Measurements from ENCODE around the gene ARHGEF37. TPM values are rescaled to one million over a fixed set of nuclear protein-coding genes. Genes with fewer than 3 reads are reported as not detected.

Gene ARHGEF37
- total RNA-seq, 4 donors from 2014 or later: 1.5 to 7.5 (median 4.9) TPM

DNA sequence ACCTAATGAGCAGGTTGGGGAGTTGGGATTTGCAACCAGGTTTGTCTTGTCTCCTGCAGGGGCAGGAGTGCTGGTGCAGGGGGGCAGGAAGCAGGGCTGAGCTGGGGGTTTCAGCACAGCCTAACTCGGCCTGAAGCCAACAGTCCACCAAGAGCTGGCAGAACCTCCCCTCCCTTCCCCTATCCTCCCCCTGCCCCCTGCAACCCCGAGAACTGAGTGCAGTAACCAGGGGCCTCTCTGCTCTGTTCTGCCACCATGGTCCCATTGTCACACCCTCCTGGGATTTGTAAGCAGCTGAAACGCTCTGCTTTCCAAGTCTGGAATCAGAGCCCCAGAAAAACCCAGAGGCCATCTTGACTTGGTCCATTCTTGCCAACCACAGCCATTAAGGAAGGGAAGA lies 72.9 kb downstream of the ARHGEF37 start:
- TF ChIP-seq, protein P1, sequence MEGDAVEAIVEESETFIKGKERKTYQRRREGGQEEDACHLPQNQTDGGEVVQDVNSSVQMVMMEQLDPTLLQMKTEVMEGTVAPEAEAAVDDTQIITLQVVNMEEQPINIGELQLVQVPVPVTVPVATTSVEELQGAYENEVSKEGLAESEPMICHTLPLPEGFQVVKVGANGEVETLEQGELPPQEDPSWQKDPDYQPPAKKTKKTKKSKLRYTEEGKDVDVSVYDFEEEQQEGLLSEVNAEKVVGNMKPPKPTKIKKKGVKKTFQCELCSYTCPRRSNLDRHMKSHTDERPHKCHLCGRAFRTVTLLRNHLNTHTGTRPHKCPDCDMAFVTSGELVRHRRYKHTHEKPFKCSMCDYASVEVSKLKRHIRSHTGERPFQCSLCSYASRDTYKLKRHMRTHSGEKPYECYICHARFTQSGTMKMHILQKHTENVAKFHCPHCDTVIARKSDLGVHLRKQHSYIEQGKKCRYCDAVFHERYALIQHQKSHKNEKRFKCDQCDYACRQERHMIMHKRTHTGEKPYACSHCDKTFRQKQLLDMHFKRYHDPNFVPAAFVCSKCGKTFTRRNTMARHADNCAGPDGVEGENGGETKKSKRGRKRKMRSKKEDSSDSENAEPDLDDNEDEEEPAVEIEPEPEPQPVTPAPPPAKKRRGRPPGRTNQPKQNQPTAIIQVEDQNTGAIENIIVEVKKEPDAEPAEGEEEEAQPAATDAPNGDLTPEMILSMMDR (IDR thresholded peaks at IDR 0.05; ENCODE audit: low read depth): no peak

DNA sequence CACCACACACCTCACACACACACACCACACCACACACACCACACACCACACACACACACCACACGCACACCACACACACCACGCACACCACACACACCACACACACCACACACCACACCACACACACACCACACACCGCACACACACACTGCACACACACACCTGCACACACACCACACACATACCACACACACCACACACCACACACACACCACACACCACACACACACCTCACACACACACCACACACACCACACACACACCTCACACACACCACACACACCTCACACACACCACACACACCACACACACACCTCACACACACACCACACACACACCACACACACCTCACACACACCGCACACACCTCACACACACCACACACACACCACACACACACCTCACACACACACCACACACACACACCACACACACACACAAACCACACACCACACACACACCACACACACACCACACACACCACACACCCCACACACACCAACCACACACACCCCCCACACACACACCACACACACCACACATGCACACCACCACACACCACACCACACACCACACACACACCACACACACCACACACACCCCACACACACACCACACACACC lies 73.7 kb downstream of the ARHGEF37 start:
- TF ChIP-seq, protein P1 (IDR thresholded peaks at IDR 0.05; ENCODE audit: low read depth): no peak

DNA sequence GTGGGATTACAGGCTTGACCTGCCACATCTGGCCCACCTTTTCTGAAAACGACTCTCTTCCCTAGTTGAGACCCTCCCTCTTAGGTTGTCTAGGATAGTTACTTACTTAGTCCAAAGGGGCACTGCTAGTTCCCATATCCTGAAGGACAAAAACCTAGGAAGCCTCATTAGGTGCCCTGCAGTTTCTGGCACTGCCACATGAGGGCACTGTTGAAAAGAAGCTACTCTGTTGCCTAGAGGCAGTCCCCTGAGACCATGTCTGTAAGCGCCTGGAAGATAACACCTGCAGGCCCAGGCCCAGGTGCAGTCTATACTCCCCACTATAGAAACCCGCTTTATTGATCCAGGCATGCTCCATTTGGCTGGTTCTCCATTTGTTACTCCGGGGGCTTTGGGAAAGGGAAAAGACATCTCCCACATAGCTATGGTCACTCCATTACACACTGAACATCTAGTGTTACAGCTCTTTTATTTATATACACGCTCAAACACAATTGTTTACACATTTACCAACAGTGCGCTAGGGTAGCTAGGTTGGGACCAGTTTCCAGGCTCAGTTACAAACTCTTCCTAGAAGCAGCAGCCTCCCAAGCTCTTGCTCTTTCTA lies 75.4 kb downstream of the ARHGEF37 start:
- TF ChIP-seq, protein P1 (IDR thresholded peaks at IDR 0.05; ENCODE audit: low read depth): no peak

DNA sequence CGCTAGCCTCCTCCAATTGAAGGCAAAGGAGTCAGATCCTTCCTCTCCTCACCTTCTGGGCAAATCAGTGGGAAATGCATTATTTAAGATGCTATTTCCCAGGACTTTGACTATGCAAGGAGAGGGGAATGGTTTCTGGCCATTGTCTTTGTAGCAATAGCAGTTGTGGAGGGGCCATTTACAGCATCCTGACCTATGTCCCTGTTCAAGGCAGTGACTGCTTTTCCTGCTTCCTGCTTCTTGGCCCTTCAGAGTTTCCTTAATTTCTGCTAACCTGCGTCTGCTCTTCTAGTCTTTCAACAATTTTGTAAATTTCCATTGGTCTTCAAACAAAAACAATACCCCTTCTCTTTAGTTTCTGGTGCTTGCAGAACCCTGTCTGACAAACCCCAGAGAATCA lies 76.0 kb downstream of the ARHGEF37 start:
- TF ChIP-seq, protein P1 (IDR thresholded peaks at IDR 0.05; ENCODE audit: low read depth): no peak

DNA sequence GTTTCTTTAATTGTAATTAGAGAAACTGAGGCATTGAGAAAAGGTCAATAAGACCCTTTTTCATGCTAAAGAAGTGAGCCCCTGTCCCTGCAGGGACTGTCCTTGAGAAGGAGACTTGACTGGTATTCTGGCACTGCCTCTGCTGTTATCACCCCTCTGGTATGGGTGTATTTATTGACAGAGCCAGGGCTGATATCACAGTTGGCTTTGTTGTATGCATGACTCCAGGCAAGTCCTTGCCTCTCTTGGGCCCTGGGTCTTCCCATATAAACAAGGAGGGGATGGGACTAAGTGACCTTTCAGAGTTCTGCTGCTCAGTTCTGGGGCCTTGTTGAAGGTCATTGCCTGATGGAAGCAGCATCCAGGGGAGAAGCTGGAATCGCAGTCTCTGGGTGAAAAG lies 77.0 kb downstream of the ARHGEF37 start:
- TF ChIP-seq, protein P1 (IDR thresholded peaks at IDR 0.05; ENCODE audit: low read depth): no peak

DNA sequence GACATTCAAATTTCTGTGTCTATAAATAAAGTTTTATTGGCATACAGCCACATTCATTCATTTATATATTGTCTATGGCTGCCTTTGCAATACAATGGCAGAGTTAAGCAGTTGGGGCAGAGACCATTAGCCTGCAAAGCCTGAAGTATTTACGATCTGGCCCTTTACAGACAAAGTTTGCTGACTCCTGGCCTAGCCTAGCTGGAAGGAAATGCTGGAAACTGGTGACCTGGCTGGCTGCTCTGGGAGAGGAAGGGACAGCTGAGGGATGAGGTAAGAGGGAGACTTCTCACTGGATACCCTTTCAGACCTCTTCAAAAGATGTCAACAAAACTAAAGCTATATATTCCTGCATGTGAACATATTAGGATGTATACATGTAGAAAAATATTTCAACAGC lies 82.8 kb downstream of the ARHGEF37 start:
- TF ChIP-seq, protein P1 (IDR thresholded peaks at IDR 0.05; ENCODE audit: low read depth): no peak

DNA sequence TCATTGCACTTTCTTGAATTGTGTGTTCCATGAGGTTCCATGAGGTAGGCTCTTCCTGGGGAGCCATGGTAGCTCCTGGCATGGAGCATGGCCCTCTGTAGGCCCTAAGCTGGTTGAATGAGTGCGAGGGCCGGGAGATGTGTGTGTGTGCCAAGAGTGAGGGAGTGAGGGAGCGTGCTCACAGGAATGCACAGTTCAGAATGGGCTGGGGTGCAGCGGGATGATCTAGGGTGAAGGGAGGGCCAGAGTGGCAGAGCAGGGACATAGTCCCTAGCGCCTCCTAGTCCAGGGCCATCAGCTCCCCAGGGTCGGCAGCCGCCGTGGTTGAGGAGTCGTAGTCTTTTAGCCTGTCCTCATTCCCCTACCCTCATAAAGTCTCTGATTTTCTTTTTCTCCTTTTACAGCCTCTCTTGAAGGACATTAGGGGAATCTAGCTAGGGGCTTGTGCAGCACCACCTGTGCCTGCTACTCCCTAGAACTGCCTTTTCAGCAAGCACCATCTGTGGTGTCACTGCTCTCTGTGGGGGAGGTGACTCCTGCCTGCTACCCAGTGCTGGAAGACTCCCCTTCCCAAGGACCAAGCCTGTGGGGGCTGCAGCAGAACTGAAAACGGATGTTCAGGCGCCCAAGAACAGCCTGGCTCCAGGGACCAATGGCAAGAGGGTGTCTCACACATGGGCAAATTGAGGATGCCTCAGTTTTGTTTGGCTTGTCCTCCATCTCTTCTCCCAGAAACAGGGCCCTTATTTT lies 83.5 kb downstream of the ARHGEF37 start:
- TF ChIP-seq, protein P1 (IDR thresholded peaks at IDR 0.05; ENCODE audit: low read depth): no peak
